HG03196 (cell line): Measurements from ENCODE around the gene C16orf96.

Experiments used
- ATAC-seq: cut with Tn5 transposase; IDR thresholded peaks from one replicate; pipeline ENCODE4 v1.9.1; 2021; ENCODE audit not compliant: unreplicated experiment

The C16orf96 gene

DNA sequence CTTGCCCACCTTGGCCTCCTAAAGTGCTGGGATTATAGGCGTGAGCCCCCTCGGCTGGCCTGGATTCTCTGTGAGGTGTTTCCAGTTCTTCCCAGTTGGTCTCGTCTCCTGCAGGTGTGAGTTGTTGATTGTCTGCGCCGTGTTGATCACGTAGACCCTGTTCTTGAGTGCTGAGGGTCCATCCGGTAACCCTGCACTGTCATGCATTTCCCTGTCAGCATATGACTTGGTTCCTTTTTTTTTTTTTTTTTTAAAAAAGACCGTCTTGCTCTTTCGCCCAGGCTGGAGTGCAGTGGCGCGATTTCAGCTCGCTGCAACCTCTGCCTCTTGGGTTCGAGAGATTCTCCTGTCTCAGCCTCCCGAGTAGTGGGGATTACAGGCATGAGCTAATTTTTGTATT, 85.8 kb downstream of the C16orf96 start:
- no peak for ATAC-seq

DNA sequence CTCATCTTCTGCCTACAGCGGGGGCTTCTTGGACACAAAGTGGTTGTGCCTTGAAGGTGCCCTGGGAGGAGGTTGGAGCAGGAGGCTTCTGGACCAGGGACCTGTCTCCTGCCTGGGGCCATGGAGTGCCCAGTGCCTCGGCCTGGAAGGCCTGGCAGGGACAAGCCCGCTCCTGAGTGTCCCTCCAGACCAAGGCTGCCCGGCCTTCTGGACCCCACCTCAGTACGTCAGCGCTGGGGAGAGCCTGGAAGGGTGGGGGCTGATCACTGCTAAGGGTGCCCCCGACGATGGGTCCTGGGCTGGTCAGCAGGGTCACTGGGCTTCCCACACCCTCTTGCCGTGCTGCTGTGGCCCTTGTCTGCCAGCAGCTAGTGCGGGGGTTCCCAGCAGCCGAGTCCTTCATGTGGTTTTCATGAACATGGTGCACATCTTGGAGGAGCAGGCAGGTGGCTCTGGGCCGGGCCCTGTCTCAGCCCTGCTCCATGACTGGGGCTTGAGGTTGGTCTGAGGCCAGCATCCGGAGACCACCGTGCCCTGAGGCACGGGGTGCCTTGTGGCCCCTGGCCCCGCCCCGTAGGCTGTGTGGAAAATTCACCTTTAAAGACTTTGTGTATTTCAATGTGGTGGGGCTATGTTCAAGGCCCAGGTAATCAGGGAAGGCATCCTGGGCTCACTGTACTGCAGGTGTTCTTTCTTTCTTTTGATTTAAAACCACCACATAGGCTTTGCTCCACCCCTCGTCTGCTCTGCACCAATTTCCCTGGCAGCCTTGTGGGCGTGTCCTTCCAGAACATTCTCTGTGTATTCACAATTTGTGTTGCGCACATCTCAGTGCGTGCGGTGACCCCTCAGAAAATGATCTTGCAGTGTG, 90.9 kb downstream of the C16orf96 start:
- ATAC-seq = no peak

DNA sequence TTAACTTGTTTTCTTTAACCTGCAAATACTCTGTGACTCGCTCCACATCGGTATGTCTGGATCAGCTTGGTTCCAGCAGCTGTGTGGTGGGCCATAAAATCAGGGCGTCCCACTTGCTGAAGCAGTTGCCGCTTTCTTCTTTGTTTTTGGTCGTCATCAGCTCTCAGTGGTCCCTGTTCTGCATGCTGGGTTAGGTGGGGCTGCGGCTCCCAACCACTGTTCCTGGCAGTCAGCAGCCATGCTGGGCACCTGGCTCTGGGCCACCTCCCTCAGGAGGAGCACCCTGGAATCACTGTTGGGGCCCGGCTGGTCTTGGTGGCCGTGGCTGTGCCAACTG, 91.5 kb downstream of the C16orf96 start:
- ATAC-seq = no peak

DNA sequence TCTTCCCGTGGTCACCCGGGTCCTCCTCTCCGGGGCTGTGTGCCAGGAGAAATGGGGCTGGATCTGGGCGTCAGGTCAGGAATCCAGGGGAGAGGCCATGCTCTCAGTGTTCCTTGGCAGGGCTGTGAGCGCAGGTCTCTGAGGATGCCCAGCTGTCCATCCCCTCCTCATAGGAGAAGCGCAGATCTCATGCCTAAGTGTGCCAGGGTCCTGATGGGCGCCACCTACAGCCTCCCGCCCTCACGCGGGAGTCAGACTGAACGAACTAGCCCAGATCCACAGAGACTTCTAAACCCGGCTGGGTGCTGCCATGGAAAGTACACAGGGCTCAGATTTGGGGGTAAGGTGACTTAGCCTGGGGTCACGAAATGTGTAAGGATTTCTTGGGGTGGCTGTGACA, 92.8 kb downstream of the C16orf96 start:
- ATAC-seq = no peak

DNA sequence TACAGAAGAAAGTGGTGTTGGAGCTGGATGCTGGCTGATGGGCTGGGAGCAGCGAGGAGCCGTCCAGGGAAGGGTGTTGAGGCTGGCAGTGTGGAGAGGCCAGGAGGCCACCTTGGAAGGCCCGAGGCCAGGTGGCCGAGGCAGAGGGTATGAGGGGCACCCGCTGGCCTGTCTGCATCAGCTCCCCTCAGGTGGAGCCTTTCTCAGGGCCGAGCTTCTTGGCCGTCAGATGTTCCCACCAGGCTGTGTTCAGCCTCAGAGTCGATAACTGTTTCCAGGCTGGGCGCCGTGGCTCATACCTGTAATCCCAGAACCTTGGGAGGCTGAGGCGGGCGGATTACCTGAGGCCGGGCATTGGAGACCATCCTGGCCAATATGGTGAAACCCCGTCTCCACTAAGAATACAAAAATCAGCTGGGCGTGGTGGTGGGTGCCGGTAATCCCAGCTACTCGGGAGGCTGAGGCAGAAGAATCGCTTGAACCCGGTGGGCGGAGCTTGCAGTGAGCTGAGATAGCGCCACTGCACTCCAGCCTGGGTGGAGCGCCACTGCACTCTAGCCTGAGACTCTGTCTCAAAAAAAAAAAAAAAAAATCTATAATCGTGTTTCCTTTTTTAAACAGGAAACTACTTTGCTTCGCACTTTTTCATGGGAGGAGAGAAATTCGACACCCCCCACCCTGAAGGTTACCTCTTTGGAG, 93.8 kb downstream of the C16orf96 start:
- no peak for ATAC-seq
